ENCODE data around the gene ALG14. TPM values are rescaled to one million over a fixed set of nuclear protein-coding genes. Genes with fewer than 3 reads are reported as not detected.
"Not testable (repeated sequence)": the region's sequence is repeated elsewhere in the genome, so short reads cannot be mapped to it uniquely, and the experiment has no call there.

Gene ALG14
- total RNA-seq, 2 experiments from 2014 or later = 2.6 to 2.8 TPM

DNA sequence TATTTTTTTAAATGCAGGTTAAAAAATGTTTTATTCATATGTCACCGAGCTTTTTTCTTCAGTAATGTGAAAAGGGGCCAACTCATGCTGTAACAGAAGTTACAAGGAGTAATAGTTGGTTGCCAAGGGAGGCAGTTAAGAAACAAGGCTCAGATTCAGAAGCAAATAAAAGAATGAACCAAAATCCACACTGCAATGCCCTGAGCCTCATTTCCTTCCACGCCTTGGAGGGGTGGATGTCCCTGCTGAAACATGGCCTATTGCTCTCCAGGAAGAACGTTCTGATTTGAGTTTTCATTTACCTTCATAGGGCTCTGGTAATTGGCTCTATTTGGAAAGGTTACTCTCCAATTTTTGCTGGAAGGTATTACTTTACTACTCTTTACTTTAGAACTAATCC is 24.4 kb downstream of the ALG14 start:
- H3K36me3 Mint-ChIP-seq = no peaks in the 10 kb centered on the region
- ATAC-seq = no peak
- H3K4me1 Mint-ChIP-seq = no peaks in the 10 kb centered on the region
- no peaks in the 10 kb centered on the region for H3K9me3 Mint-ChIP-seq (ENCODE audit: low read depth)
- H3K4me3 Mint-ChIP-seq = no peak overlapping the region
- H3K27ac Mint-ChIP-seq = no peak overlapping the region
- CTCF ChIA-PET = interaction anchor here (1.5 kb wide), 1 partner anchor 25 kb away, joined by 3 read pairs; the partner anchor contains the start of gene ALG14
- DNase-seq = no peak
- H3K27me3 Mint-ChIP-seq = no peaks in the 10 kb centered on the region

DNA sequence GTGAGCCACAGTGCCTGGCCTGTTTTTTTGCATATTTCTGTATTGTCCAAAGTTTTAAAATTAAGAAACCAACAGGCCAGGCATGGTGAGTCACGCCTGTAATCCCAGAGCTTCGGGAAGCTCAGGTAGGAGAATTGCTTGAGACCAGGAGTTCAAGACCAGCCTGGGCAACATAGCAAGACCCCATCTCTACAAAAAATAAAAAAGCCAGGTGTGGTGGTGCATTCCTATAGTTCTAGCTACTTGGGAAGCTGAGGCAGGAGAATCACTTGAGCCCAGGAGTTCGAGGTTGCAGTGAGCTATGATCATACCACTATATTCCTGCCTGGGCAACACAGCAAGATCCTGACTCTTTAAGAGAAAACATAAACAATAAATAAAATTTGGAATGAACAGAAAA is 25.1 kb downstream of the ALG14 start:
- DNase-seq, H3K27me3 Mint-ChIP-seq: not testable (repeated sequence)
- CTCF ChIA-PET = interaction anchor here (1.0 to 1.5 kb wide), 2 partner anchors 25 to 193 kb away, joined by 3 read pairs; partner anchors contain the start of gene ALG14

GRCh38 chr1:95046359-95046758 is 26.4 kb downstream of the ALG14 start:
- Mint-ChIP-seq H3K4me1 (no peaks in the 10 kb centered on the region), H3K9me3 (ENCODE audit: low read depth) (no peaks in the 10 kb centered on the region), H3K36me3 (no peaks in the 10 kb centered on the region), H3K27ac (no peak overlapping the region), H3K27me3 (no peaks in the 10 kb centered on the region), H3K4me3 (no peak overlapping the region)
- CTCF ChIA-PET = no interaction called here
- ATAC-seq = no peak
- DNase-seq = no peak

More for the DNA sequence above, 25.1 kb downstream of the ALG14 start:
- not testable (repeated sequence) for H3K36me3 Mint-ChIP-seq; H3K9me3 Mint-ChIP-seq (ENCODE audit: low read depth); H3K4me3 Mint-ChIP-seq; H3K4me1 Mint-ChIP-seq; ATAC-seq; H3K27ac Mint-ChIP-seq

DNA sequence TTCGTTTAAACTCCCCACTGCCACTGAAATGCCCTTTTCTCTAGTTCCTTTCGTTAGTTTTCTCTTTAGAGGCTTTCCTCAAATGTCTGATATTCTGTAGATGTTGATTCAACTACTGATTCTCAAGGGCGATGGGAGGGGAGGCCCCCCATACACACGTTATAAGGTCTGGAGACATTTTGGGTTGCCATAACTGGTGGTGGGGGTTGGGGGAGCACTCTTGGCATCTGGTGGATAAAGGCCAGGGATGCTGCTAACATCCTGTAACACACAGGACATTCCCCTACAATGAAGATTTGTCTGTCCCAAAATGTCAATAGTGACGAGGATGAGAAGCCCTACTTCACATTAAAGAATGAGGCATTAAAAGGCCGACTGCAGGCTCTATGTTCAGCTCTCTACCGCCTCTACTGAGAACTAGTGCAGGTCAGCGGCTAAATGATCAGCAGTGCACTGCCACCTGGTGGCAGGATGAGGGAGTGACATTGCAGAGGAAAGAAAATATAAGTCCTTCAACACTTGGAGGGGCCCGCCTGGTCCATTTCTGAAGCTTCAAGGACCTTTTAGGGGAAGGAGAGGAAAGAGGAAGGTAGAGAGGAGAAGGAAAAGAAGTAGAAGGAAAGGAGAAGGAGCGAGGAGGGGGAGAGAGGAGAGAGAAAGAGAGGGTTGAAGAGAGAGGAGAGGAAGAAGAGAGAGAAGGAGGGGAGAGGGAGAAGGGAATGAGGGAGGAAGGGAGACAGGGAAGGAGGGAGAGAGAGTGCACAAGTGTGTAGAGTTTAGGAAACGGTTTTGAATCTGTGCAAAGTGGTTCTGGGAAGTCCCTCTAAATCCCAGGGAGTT is 29.4 kb downstream of the ALG14 start:
- no peaks in the 10 kb centered on the region for H3K4me1 Mint-ChIP-seq

GRCh38 chr1:95042286-95042685 is 30.5 kb downstream of the ALG14 start:
- DNase-seq (no peak), ATAC-seq (no peak)
- Mint-ChIP-seq H3K4me1 (no peaks in the 10 kb centered on the region), H3K27ac (no peak overlapping the region), H3K4me3 (no peak overlapping the region), H3K9me3 (ENCODE audit: low read depth) (no peaks in the 10 kb centered on the region), H3K27me3 (no peaks in the 10 kb centered on the region), H3K36me3 (no peaks in the 10 kb centered on the region)
- CTCF ChIA-PET = interaction anchor here (1.1 to 3.0 kb wide), 2 partner anchors 159 to 187 kb away, joined by 3 to 62 read pairs; no protein-coding TSS in a partner anchor

More for the DNA sequence above, 29.4 kb downstream of the ALG14 start:
- Mint-ChIP-seq H3K27me3 (no peaks in the 10 kb centered on the region), H3K9me3 (ENCODE audit: low read depth) (no peaks in the 10 kb centered on the region), H3K36me3 (no peaks in the 10 kb centered on the region), H3K27ac (no peak overlapping the region), H3K4me3 (no peak overlapping the region)
- ATAC-seq = peak; percentile 97
- DNase-seq = peak; percentile 83
- CTCF ChIA-PET = interaction anchor here (0.5 to 2.9 kb wide), 32 partner anchors 9 to 1004 kb away, joined by 3 to 115 read pairs (median 4); partner anchors contain the start of genes ALG14 and RWDD3

- H3K36me3 Mint-ChIP-seq = no peaks in the 10 kb centered on the region
- H3K4me3 Mint-ChIP-seq = no peak overlapping the region
- H3K27me3 Mint-ChIP-seq = no peaks in the 10 kb centered on the region
- no peaks in the 10 kb centered on the region for H3K4me1 Mint-ChIP-seq
- ATAC-seq = no peak
- no peak overlapping the region for H3K27ac Mint-ChIP-seq
- CTCF ChIA-PET = interaction anchor here (0.6 to 3.0 kb wide), 6 partner anchors 11 to 192 kb away, joined by 3 to 62 read pairs (median 3); partner anchors contain the start of genes ALG14 and RWDD3
- no peak for DNase-seq
- no peaks in the 10 kb centered on the region for H3K9me3 Mint-ChIP-seq (ENCODE audit: low read depth)
These were observed 31.1 kb downstream of the ALG14 start for GRCh38 chr1:95041491-95042165.

- ATAC-seq (no peak), DNase-seq (no peak)
- CTCF ChIA-PET = interaction anchor here (3.0 kb wide), 1 partner anchor 185 kb away, joined by 62 read pairs; no protein-coding TSS in a partner anchor
- Mint-ChIP-seq H3K36me3 (no peaks in the 10 kb centered on the region), H3K27ac (no peak overlapping the region), H3K4me3 (no peak overlapping the region), H3K27me3 (no peaks in the 10 kb centered on the region), H3K9me3 (ENCODE audit: low read depth) (no peaks in the 10 kb centered on the region), H3K4me1 (no peaks in the 10 kb centered on the region)
These were observed 32.7 kb downstream of the ALG14 start for GRCh38 chr1:95040032-95040525.

- H3K36me3 Mint-ChIP-seq = no peaks in the 10 kb centered on the region
- H3K27me3 Mint-ChIP-seq = no peaks in the 10 kb centered on the region
- no peak for ATAC-seq
- DNase-seq = no peak
- H3K4me3 Mint-ChIP-seq = no peak overlapping the region
- no peaks in the 10 kb centered on the region for H3K9me3 Mint-ChIP-seq (ENCODE audit: low read depth)
- H3K4me1 Mint-ChIP-seq = no peaks in the 10 kb centered on the region
- CTCF ChIA-PET = interaction anchor here (3.0 kb wide), 1 partner anchor 185 kb away, joined by 62 read pairs; no protein-coding TSS in a partner anchor
- peak overlapping the region; percentile 5 for H3K27ac Mint-ChIP-seq
These were observed 33.3 kb downstream of the ALG14 start for GRCh38 chr1:95039360-95040031.

DNA sequence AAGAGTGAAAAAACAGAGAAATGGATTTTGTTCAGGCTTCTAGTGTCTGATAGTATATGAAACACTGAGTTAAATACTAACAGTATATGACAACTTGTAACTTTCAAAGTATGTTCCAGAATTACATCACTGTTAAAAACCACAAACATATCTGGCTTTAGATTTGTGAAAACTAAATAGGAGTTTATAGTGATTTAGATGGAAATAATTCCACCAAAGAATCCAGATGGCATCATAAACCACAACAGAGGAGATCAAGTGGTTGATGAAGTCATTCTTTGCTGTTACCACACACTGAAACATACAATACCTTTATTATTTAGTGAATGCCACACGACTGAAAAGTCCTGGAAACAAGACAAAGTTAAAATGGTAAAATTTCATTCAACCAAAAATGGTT is 37.2 kb downstream of the ALG14 start:
- DNase-seq = no peak
- CTCF ChIA-PET = no interaction called here
- no peak overlapping the region for H3K4me3 Mint-ChIP-seq
- H3K4me1 Mint-ChIP-seq = no peaks in the 10 kb centered on the region
- no peak for ATAC-seq
- H3K36me3 Mint-ChIP-seq = no peaks in the 10 kb centered on the region
- no peaks in the 10 kb centered on the region for H3K9me3 Mint-ChIP-seq (ENCODE audit: low read depth)
- H3K27ac Mint-ChIP-seq = no peak overlapping the region
- no peaks in the 10 kb centered on the region for H3K27me3 Mint-ChIP-seq

DNA sequence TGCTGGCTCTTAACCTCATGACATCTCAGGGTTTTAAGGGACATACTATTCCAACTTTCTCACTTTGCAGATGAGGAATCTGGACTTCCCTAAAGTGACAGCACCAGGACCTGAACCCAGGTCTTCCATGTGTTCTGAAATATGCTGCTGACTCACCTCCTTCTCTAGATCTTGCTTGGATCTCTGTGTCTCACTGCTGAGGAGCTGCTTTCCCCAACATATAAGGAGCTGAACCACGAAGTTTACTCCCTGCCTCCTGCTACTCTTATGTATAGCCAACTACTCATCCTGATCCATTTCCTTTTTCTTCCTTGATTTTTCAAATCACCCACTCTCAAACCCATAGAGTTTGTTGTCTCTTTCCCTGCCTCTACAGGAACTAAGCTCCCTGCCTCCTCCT is 38.2 kb downstream of the ALG14 start:
- no peaks in the 10 kb centered on the region for H3K27me3 Mint-ChIP-seq
- DNase-seq (no peak), ATAC-seq (no peak)
- H3K9me3 Mint-ChIP-seq (ENCODE audit: low read depth) = no peaks in the 10 kb centered on the region
- CTCF ChIA-PET = interaction anchor here (2.2 kb wide), 1 partner anchor 9 kb away, joined by 6 read pairs; no protein-coding TSS in a partner anchor
- H3K27ac Mint-ChIP-seq = no peak overlapping the region
- no peak overlapping the region for H3K4me3 Mint-ChIP-seq
- no peaks in the 10 kb centered on the region for H3K36me3 Mint-ChIP-seq
- H3K4me1 Mint-ChIP-seq = no peaks in the 10 kb centered on the region

GRCh38 chr1:95033843-95034242 is 38.9 kb downstream of the ALG14 start:
- no peak for DNase-seq
- peaks cover 2% of the 10 kb centered on the region for H3K9me3 Mint-ChIP-seq (ENCODE audit: low read depth)
- no peaks in the 10 kb centered on the region for H3K36me3 Mint-ChIP-seq
- no peak overlapping the region for H3K4me3 Mint-ChIP-seq
- ATAC-seq = no peak
- CTCF ChIA-PET = interaction anchor here (2.2 kb wide), 1 partner anchor 10 kb away, joined by 6 read pairs; no protein-coding TSS in a partner anchor
- no peaks in the 10 kb centered on the region for H3K4me1 Mint-ChIP-seq
- no peak overlapping the region for H3K27ac Mint-ChIP-seq
- H3K27me3 Mint-ChIP-seq = no peaks in the 10 kb centered on the region

DNA sequence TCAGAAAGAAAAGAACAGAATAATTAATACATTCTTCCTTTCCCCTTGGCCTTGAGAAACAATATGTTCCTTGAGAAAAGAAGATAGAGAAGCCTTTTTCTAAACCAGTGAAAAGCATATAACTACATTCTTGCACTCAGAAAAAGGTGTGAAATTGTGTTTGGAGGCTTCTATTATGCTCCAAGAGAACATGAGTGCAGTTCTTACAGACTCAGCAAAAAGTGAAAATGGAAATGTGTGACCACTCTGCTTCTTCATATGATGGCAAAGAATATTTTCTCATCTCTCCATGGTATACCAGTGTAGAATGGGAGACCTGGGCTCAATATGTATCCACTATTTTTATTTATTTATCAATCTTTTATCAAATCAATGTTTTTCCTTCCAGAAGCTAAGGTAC is 43.2 kb downstream of the ALG14 start:
- no peaks in the 10 kb centered on the region for H3K4me1 Mint-ChIP-seq
- H3K9me3 Mint-ChIP-seq (ENCODE audit: low read depth) = peaks cover 3% of the 10 kb centered on the region
- H3K36me3 Mint-ChIP-seq = peaks cover 3% of the 10 kb centered on the region
- no peaks in the 10 kb centered on the region for H3K27me3 Mint-ChIP-seq
- H3K27ac Mint-ChIP-seq = no peak overlapping the region
- H3K4me3 Mint-ChIP-seq = no peak overlapping the region
- DNase-seq (no peak), ATAC-seq (no peak)
- CTCF ChIA-PET = no interaction called here

DNA sequence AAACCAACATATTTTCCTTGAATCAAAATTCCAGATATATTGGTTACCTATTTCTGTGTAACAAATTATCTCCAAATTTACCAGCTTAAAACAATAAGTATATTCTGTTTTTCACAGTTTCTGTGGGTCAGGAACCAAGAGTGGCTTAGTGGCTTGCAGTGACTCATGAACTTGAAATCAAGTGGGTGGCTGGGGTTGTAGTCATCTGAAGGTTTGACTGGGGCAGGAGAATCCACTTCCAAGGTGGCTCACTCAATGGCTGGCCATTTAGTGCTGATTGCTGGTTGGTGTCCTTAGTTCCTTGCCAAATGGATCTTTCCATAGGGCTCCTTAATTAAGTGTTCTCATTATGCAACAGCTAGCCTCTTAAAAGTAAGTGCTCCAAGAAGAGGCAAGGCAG is 43.8 kb downstream of the ALG14 start:
- ATAC-seq = no peak
- CTCF ChIA-PET = interaction anchor here (0.7 to 1.1 kb wide), 2 partner anchors 15 to 16 kb away, joined by 3 read pairs; no protein-coding TSS in a partner anchor
- Mint-ChIP-seq H3K27ac (no peak overlapping the region), H3K4me3 (no peak overlapping the region), H3K9me3 (ENCODE audit: low read depth) (peaks cover 3% of the 10 kb centered on the region), H3K4me1 (no peaks in the 10 kb centered on the region), H3K27me3 (no peaks in the 10 kb centered on the region), H3K36me3 (peaks cover 3% of the 10 kb centered on the region)
- DNase-seq = no peak

All from activated CD8-positive, alpha-beta memory T cell treated with anti-CD3 and anti-CD28 coated beads, Interleukin-2, amount 10 ng/mL, durations not matched to agents 7 days and 5 days (primary cell).